IMR-90 (cell line): ENCODE data around the gene SHC1. TPM values are rescaled to one million over a fixed set of nuclear protein-coding genes. Genes with fewer than 3 reads are reported as not detected.

ENCODE experiments used
- ATAC-seq: fragments of 200-7000 bp; cut with Tn5 transposase; 2 replicates; pipeline ENCODE4 v1.9.1; 2020; ENCODE audit warnings: low read depth, mild to moderate bottlenecking, moderate library complexity
- BruUV-seq: library from RNA; stranded (reverse); fragments of 400-500 nt; replicated peaks from 2 replicates; lab custom pipeline; 2021; lab: Mats Ljungman, UMichigan
- CTCF ChIA-PET: fragments of 300-600 bp; formaldehyde crosslinking; extraction: SDS; loops from one replicate; lab custom pipeline; 2021; ENCODE audit warnings: antibody characterized with exemption; lab: Yijun Ruan, JAX
- POLR2A ChIA-PET: fragments of 300-600 bp; sonication (Branson Sonifier 250); formaldehyde crosslinking; loops from one replicate; lab custom pipeline; 2022; ENCODE audit warnings: antibody characterized with exemption; ENCODE audit not compliant: unreplicated experiment; lab: Charles Lee
- DNase-seq: peaks from one replicate; pipeline ENCODE4 v3.0.0; 2013
- H2AFZ ChIP-seq: replicated peaks from 2 replicates; pipeline ENCODE3; 2013; ENCODE audit warnings: low read length, mild to moderate bottlenecking; ENCODE audit not compliant: poor library complexity
- H2AK5ac ChIP-seq: 2 replicates; pipeline ENCODE4 v1.6.1; 2013; ENCODE audit warnings: low read depth, low read length, inconsistent platforms
- H2AK9ac ChIP-seq: replicated peaks from 2 replicates; pipeline ENCODE3; 2013; ENCODE audit warnings: mild to moderate bottlenecking, low read depth, low read length, moderate library complexity; ENCODE audit not compliant: poor library complexity
- H2BK120ac ChIP-seq: 2 replicates; pipeline ENCODE4 v1.6.1; 2013; ENCODE audit warnings: low read depth, low read length, inconsistent platforms
- H2BK15ac ChIP-seq: 3 replicates; pipeline ENCODE4 v1.6.1; 2013; ENCODE audit warnings: low read depth, low read length, inconsistent platforms
- H2BK20ac ChIP-seq: 2 replicates; pipeline ENCODE4 v1.6.1; 2013; ENCODE audit warnings: low read depth, mild to moderate bottlenecking, inconsistent platforms, low read length, moderate library complexity
- H2BK5ac ChIP-seq: 2 replicates; pipeline ENCODE4 v1.6.1; 2013; ENCODE audit warnings: mild to moderate bottlenecking, low read depth, low read length, inconsistent platforms; ENCODE audit not compliant: poor library complexity, severe bottlenecking
- H3K14ac ChIP-seq: replicated peaks from 2 replicates; pipeline ENCODE4 v1.6.1; 2013; ENCODE audit warnings: low read depth, low read length, inconsistent platforms
- H3K18ac ChIP-seq: 2 replicates; pipeline ENCODE4 v1.6.1; 2013; ENCODE audit warnings: low read depth, low read length, control low read depth
- H3K23ac ChIP-seq: 2 replicates; pipeline ENCODE4 v1.6.1; 2013; ENCODE audit warnings: low read depth, low read length, inconsistent platforms
- H3K27ac ChIP-seq: 2 replicates; pipeline ENCODE4 v1.5.1; 2013; ENCODE audit warnings: mild to moderate bottlenecking, control low read depth, low read length; ENCODE audit not compliant: insufficient read depth
- H3K27me3 ChIP-seq: 2 replicates; pipeline ENCODE4 v1.6.1; 2013; ENCODE audit warnings: low read length; ENCODE audit not compliant: control insufficient read depth, insufficient read depth
- H3K36me3 ChIP-seq: 2 replicates; pipeline ENCODE4 v1.6.1; 2013; ENCODE audit warnings: low read length, mixed read lengths; ENCODE audit not compliant: control insufficient read depth, insufficient read depth
- H3K4ac ChIP-seq: 2 replicates; pipeline ENCODE4 v1.6.1; 2013; ENCODE audit warnings: low read depth, low read length, inconsistent platforms
- H3K4me1 ChIP-seq: 2 replicates; pipeline ENCODE4 v1.6.1; 2013; ENCODE audit warnings: low read length, mixed read lengths; ENCODE audit not compliant: control insufficient read depth, insufficient read depth
- H3K4me2 ChIP-seq: 2 replicates; pipeline ENCODE4 v1.6.1; 2013; ENCODE audit warnings: low read depth, mild to moderate bottlenecking, control low read depth, low read length, moderate library complexity
- H3K4me3 ChIP-seq: 2 replicates; pipeline ENCODE4 v1.5.1; 2013; ENCODE audit warnings: low read depth, mild to moderate bottlenecking, control low read depth, low read length, moderate library complexity; ENCODE audit not compliant: insufficient read depth
- H3K56ac ChIP-seq: 2 replicates; pipeline ENCODE4 v1.6.1; 2013; ENCODE audit warnings: low read length, inconsistent platforms; ENCODE audit not compliant: insufficient read depth; ENCODE audit errors: extremely low read depth
- H3K79me1 ChIP-seq, 2 experiments: 2 replicates each; pipeline ENCODE4 v1.6.1; 2013; ENCODE audit warnings: low read length in 2 of 2, inconsistent platforms in 1 of 2, low read depth in 1 of 2
- H3K9ac ChIP-seq: 2 replicates; pipeline ENCODE4 v1.6.1; 2013; ENCODE audit warnings: low read depth, low read length, control low read depth
- H3K9me1 ChIP-seq: 2 replicates; pipeline ENCODE4 v1.6.1; 2013; ENCODE audit warnings: low read length, inconsistent platforms; ENCODE audit not compliant: insufficient read depth
- H3K9me3 ChIP-seq: 2 replicates; pipeline ENCODE4 v1.6.1; 2013; ENCODE audit warnings: low read length; ENCODE audit not compliant: control insufficient read depth, insufficient read depth
- H4K20me1 ChIP-seq: 2 replicates; pipeline ENCODE4 v1.6.1; 2013; ENCODE audit warnings: low read length, inconsistent platforms; ENCODE audit not compliant: insufficient read depth
- H4K5ac ChIP-seq: 2 replicates; pipeline ENCODE4 v1.6.1; 2013; ENCODE audit warnings: mild to moderate bottlenecking, low read depth, low read length, control low read depth
- H4K8ac ChIP-seq, 2 experiments: 2 replicates each; pipeline ENCODE4 v1.6.1; 2013; ENCODE audit warnings: low read depth in 2 of 2, low read length in 2 of 2, control low read depth in 1 of 2, inconsistent platforms in 1 of 2
- H4K91ac ChIP-seq: 2 replicates; pipeline ENCODE4 v1.6.1; 2013; ENCODE audit warnings: low read depth, low read length, inconsistent platforms; ENCODE audit not compliant: insufficient read depth
- ELK1 ChIP-seq: fragments of 150-350 bp; IDR thresholded peaks from 2 replicates; pipeline ENCODE4 v1.6.1; 2016; ENCODE audit warnings: low read depth, mild to moderate bottlenecking, low read length, moderate library complexity, borderline replicate concordance
- MAZ ChIP-seq: IDR thresholded peaks from 2 replicates; pipeline ENCODE4 v1.6.1; 2012; ENCODE audit warnings: low read depth, mild to moderate bottlenecking, low read length, improper control_type of control experiment, moderate library complexity, borderline replicate concordance
- MXI1 ChIP-seq: IDR thresholded peaks from 2 replicates; pipeline ENCODE4 v1.6.1; 2012; ENCODE audit warnings: low read depth, mild to moderate bottlenecking, low read length, moderate library complexity, borderline replicate concordance
- RCOR1 ChIP-seq: IDR thresholded peaks from 2 replicates; pipeline ENCODE4 v1.6.1; 2012; ENCODE audit warnings: mild to moderate bottlenecking, low read length, improper control_type of control experiment; ENCODE audit not compliant: insufficient replicate concordance
- RFX5 ChIP-seq: IDR thresholded peaks from 2 replicates; pipeline ENCODE4 v1.8.0; 2012; ENCODE audit warnings: low read depth, mild to moderate bottlenecking, low read length, moderate library complexity
- USF2 ChIP-seq: fragments of 150-350 bp; IDR thresholded peaks from 2 replicates; pipeline ENCODE4 v1.6.1; 2017; ENCODE audit warnings: mild to moderate bottlenecking, antibody characterized with exemption, low read length, low read depth
- WGBS, 2 experiments: methylation state at CpG; one replicate each; pipeline versions ENCODE4 v1.1.5 to v1.1.7; 2013; ENCODE audit warnings: missing lambda C conversion rate in 2 of 2; ENCODE audit not compliant: insufficient read length in 1 of 2; ENCODE audit errors: extremely low coverage in 2 of 2; 5-methylcytosine and 5-hydroxymethylcytosine counted together
- dilution Hi-C: fragments of 300-500 bp; cut with HindIII; formaldehyde crosslinking; loops from one replicate; pipeline ENCODE4 v1.14.3; 2018; ENCODE audit warnings: low sequenced_read_pairs; ENCODE audit not compliant: unreplicated experiment
- in situ Hi-C: fragments of 300-500 bp; cut with MboI; formaldehyde crosslinking; loops from 3 replicates; pipeline ENCODE4 v1.14.3; 2019; ENCODE audit warnings: low sequenced_read_pairs, inconsistent platforms, mixed read lengths
- intact Hi-C: fragments of 100-400 bp; cut with micrococcal nuclease; formaldehyde crosslinking; loops from 2 replicates; pipeline ENCODE4 v1.10.0; 2022
- polyA plus RNA-seq, 3 experiments: library from polyadenylated mRNA; depleted of rRNA; stranded (reverse); fragments of >200 nt; gene quantifications; 2 replicates each; pipeline ENCODE4 v1.2.3, GENCODE V29; 2012; ENCODE audit warnings: low replicate concordance in 1 of 3
- total RNA-seq: library from RNA; depleted of rRNA; stranded (reverse); fragments of >200 nt; gene quantifications from 2 replicates; pipeline ENCODE4 v1.2.3, GENCODE V29; 2012

SHC1 gene
- total and polyA plus RNA-seq, 2 of the 4 experiments (the other 2 are of a cell fraction): 352 to 355 TPM

- Histone ChIP-seq H3K9ac (no peak overlapping the region), H3K4me1 (peaks cover 9% of the 10 kb centered on the region; the same call in 1 of the 2 replicates), H3K27ac (no peak overlapping the region), H3K9me1 (peaks cover 2% of the 10 kb centered on the region; the same call in 1 of the 2 replicates), H3K9me3 (no peaks in the 10 kb centered on the region), H2BK20ac (no peak overlapping the region), H2AFZ (no peak overlapping the region), H3K27me3 (no peaks in the 10 kb centered on the region), H4K20me1 (peaks cover 15% of the 10 kb centered on the region), H3K36me3 (peaks cover 22% of the 10 kb centered on the region), H3K4me3 (no peak overlapping the region), H2AK5ac (no peak overlapping the region), H4K91ac (no peak overlapping the region), H3K56ac (no peak overlapping the region), H4K8ac (no peak overlapping the region), H3K23ac (no peak overlapping the region), H4K5ac (no peak overlapping the region), H3K4ac (no peak overlapping the region), H3K4me2 (no peak overlapping the region), H2BK5ac (no peak overlapping the region), H2AK9ac (peak overlapping the region; percentile 13), H3K79me1 (peaks cover 0 to 14% of the 10 kb centered on the region in 2 experiments; a peak in 2 of 4 replicates), H3K14ac (no peak overlapping the region), H2BK15ac (no peak overlapping the region), H2BK120ac (no peak overlapping the region), H3K18ac (no peak overlapping the region)
- dilution Hi-C loops: no loop called here
- WGBS, 2 experiments: 90% methylated on average over 9 of the region's 31 CpGs; no CpG with 5 or more reads in 1 of the 2 experiments
- POLR2A ChIA-PET: interaction anchor here (0.6 kb wide), 1 partner anchor 457 kb away, joined by 13 read pairs; the partner anchor contains the start of gene UBE2Q1
- in situ Hi-C loops: no loop called here
- TF ChIP-seq RFX5 (no peak), RCOR1 (no peak), MAZ (no peak), ELK1 (no peak), USF2 (no peak), MXI1 (no peak)
- intact Hi-C loops: no loop called here
- DNase-seq (no peak), ATAC-seq (no peak)
- CTCF ChIA-PET: interaction anchor here (1.0 kb wide), 1 partner anchor 43 kb away, joined by 3 read pairs; no protein-coding TSS in a partner anchor
- no TSS peak for BruUV-seq
Observed at GRCh38 chr1:155014709-155015508, 44.4 kb upstream of the SHC1 start.
